Measurements from ENCODE around the gene CDH4. TPM values are rescaled to one million over a fixed set of nuclear protein-coding genes. Genes with fewer than 3 reads are reported as not detected.

CDH4 gene
- total and polyA plus RNA-seq, 9 of the 15 experiments (the other 6 are each of a cell fraction or from before 2014, with no cell fraction given) = 0.04 TPM; not detected in 8

DNA sequence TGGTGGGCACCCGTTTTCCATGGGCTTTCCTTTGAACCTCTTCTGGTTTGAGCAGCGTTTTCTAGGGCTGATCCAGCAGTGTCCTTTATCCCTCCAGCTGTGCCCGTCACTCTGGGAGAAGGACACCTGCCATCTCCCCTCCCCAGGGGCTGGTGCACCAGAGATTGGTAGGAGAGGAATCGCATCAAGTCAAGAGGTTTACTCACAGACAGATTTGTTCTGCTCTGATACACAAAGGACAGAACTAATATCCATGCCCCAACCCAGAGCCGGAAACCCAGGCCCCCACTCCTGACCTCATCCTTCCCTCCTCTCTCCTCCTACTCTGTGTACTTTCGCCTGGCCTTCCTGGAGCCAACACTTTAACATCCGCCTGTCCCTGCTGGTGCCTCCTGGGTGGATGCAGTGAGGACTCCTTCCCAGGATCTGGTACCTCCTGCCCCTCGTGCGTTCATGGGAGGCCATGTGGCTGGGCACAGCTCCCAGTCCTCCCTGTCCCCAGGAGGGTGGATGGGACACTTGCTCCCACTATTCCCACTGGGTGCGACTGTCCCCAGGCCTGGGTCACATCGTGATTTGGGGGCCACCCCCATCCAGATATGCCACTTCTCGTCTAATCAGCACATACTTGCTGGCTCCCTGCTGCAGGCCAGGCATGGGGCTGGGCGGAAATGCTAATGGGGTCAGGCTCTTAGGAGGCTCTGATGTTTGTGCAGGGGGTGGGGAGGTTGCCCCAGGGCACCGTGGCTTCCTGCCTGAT, 286.3 kb downstream of the CDH4 start:
- Histone ChIP-seq H3K27me3 (ENCODE audit: control insufficient read depth in 2 of 2, insufficient read depth in 2 of 2, low read length in 2 of 2) (peaks cover 24 to 76% of the 10 kb centered on the region in 2 experiments), H3K36me3 (ENCODE audit: control insufficient read depth, insufficient read depth, low read length) (no peaks in the 10 kb centered on the region), H3K4me1 (replicated peaks in 1 of 2; ENCODE audit: control insufficient read depth in 2 of 2, insufficient read depth in 2 of 2, low read length in 2 of 2) (peaks cover 0 to 5% of the 10 kb centered on the region in 2 experiments; a peak in 2 of 5 replicates), H3K79me2 (ENCODE audit: control insufficient read depth, insufficient read depth, low read length) (no peaks in the 10 kb centered on the region), H3K27ac (ENCODE audit: extremely low read depth, low read depth, low read length) (no peak overlapping the region), H2AFZ (ENCODE audit: low read depth, low read length) (no peak overlapping the region), H3K4me3 (no peak overlapping the region), H3K9ac (ENCODE audit: insufficient read depth in 1 of 2, low read depth in 2 of 2, low read length in 2 of 2) (no peak overlapping the region), H3K4me2 (ENCODE audit: insufficient read depth, low read length) (no peak overlapping the region), H3K9me3 (replicated peaks; ENCODE audit: control insufficient read depth, insufficient read depth, low read depth, low read length) (no peaks in the 10 kb centered on the region), H3K9me1 (ENCODE audit: control insufficient read depth, insufficient read depth, low read length) (no peaks in the 10 kb centered on the region), H4K20me1 (replicated peaks; ENCODE audit: control insufficient read depth, insufficient read depth, low read length) (no peaks in the 10 kb centered on the region)
- FAIRE-seq = no peak
- intact Hi-C loops (cut with micrococcal nuclease) = no loop called here
- ChIA-PET CTCF (ENCODE audit: low intra/inter-chr PET ratio) (no interaction called here), POLR2A (interaction anchor here (0.7 to 1.8 kb wide), 2 partner anchors 10 to 13 kb away, joined by 4 to 6 read pairs; no protein-coding TSS in a partner anchor)
- 6% methylated on average over 13 of the region's 14 CpGs for WGBS (ENCODE audit: insufficient coverage, low coverage, missing lambda C conversion rate)
- TF ChIP-seq MYC (IDR thresholded peaks at IDR 0.05; ENCODE audit: low read depth, low read length) (no peak), MYC (CRISPR knock-in tag; IDR thresholded peaks at IDR 0.05; ENCODE audit: borderline replicate concordance, low read depth) (no peak), BHLHE40 (IDR thresholded peaks at IDR 0.05; ENCODE audit: low read length) (no peak), EHMT2 (IDR thresholded peaks at IDR 0.05) (no peak), HOXB6 (CRISPR knock-in tag; IDR thresholded peaks at IDR 0.05; ENCODE audit: borderline replicate concordance) (no peak)
- no peak for ATAC-seq
- no TSS peak for BruUV-seq (replicated peaks)
- DNase-seq (ENCODE audit: extremely low read depth in 1 of 4, low spot score in 3 of 4) = no peak
- in situ Hi-C loops (cut with MboI) = no loop called here

DNA sequence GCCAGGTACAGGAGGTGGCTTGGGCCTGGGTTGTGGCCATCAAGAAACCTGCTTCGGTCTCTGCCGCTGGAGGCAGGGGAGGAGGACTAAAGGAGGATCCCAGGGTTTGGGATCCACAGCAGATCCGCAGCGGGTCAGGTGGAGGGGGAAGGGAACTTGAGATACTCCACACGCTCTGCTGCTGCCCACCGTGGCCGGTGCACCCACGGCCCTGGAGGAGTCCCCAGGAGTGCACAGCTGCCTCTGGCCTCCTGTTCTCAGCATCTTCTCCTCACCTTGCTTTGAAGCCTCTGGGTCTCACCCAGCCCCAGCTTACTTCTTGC, 286.8 kb downstream of the CDH4 start:
- Histone ChIP-seq H3K36me3 (ENCODE audit: control insufficient read depth, insufficient read depth, low read length) (no peaks in the 10 kb centered on the region), H3K9me1 (ENCODE audit: control insufficient read depth, insufficient read depth, low read length) (no peaks in the 10 kb centered on the region), H3K4me3 (no peak overlapping the region), H3K9me3 (replicated peaks; ENCODE audit: control insufficient read depth, insufficient read depth, low read depth, low read length) (no peaks in the 10 kb centered on the region), H3K4me2 (ENCODE audit: insufficient read depth, low read length) (no peak overlapping the region), H3K79me2 (ENCODE audit: control insufficient read depth, insufficient read depth, low read length) (no peaks in the 10 kb centered on the region), H3K27me3 (ENCODE audit: control insufficient read depth in 2 of 2, insufficient read depth in 2 of 2, low read length in 2 of 2) (peaks cover 22 to 76% of the 10 kb centered on the region in 2 experiments), H2AFZ (ENCODE audit: low read depth, low read length) (no peak overlapping the region), H3K4me1 (replicated peaks in 1 of 2; ENCODE audit: control insufficient read depth in 2 of 2, insufficient read depth in 2 of 2, low read length in 2 of 2) (peaks cover 0 to 4% of the 10 kb centered on the region in 2 experiments; a peak in 1 of 5 replicates), H4K20me1 (replicated peaks; ENCODE audit: control insufficient read depth, insufficient read depth, low read length) (no peaks in the 10 kb centered on the region), H3K9ac (ENCODE audit: insufficient read depth in 1 of 2, low read depth in 2 of 2, low read length in 2 of 2) (no peak overlapping the region), H3K27ac (ENCODE audit: extremely low read depth, low read depth, low read length) (no peak overlapping the region)
- ATAC-seq (no peak), DNase-seq (ENCODE audit: extremely low read depth in 1 of 4, low spot score in 3 of 4) (no peak), FAIRE-seq (no peak)
- in situ Hi-C loops (cut with MboI) = no loop called here
- 3% methylated on average over 6 of the region's 8 CpGs for WGBS (ENCODE audit: insufficient coverage, low coverage, missing lambda C conversion rate)
- no TSS peak for BruUV-seq (replicated peaks)
- ChIA-PET POLR2A (interaction anchor here (1.1 kb wide), 1 partner anchor 13 kb away, joined by 5 read pairs; no protein-coding TSS in a partner anchor), CTCF (ENCODE audit: low intra/inter-chr PET ratio) (no interaction called here)
- intact Hi-C loops (cut with micrococcal nuclease) = no loop called here
- TF ChIP-seq, protein P1, sequence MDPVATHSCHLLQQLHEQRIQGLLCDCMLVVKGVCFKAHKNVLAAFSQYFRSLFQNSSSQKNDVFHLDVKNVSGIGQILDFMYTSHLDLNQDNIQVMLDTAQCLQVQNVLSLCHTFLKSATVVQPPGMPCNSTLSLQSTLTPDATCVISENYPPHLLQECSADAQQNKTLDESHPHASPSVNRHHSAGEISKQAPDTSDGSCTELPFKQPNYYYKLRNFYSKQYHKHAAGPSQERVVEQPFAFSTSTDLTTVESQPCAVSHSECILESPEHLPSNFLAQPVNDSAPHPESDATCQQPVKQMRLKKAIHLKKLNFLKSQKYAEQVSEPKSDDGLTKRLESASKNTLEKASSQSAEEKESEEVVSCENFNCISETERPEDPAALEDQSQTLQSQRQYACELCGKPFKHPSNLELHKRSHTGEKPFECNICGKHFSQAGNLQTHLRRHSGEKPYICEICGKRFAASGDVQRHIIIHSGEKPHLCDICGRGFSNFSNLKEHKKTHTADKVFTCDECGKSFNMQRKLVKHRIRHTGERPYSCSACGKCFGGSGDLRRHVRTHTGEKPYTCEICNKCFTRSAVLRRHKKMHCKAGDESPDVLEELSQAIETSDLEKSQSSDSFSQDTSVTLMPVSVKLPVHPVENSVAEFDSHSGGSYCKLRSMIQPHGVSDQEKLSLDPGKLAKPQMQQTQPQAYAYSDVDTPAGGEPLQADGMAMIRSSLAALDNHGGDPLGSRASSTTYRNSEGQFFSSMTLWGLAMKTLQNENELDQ (CRISPR knock-in tag; IDR thresholded peaks at IDR 0.05; ENCODE audit: borderline replicate concordance) = no peak
- TF ChIP-seq PKNOX1 (IDR thresholded peaks at IDR 0.05) = no peak
- TF ChIP-seq, protein P2, sequence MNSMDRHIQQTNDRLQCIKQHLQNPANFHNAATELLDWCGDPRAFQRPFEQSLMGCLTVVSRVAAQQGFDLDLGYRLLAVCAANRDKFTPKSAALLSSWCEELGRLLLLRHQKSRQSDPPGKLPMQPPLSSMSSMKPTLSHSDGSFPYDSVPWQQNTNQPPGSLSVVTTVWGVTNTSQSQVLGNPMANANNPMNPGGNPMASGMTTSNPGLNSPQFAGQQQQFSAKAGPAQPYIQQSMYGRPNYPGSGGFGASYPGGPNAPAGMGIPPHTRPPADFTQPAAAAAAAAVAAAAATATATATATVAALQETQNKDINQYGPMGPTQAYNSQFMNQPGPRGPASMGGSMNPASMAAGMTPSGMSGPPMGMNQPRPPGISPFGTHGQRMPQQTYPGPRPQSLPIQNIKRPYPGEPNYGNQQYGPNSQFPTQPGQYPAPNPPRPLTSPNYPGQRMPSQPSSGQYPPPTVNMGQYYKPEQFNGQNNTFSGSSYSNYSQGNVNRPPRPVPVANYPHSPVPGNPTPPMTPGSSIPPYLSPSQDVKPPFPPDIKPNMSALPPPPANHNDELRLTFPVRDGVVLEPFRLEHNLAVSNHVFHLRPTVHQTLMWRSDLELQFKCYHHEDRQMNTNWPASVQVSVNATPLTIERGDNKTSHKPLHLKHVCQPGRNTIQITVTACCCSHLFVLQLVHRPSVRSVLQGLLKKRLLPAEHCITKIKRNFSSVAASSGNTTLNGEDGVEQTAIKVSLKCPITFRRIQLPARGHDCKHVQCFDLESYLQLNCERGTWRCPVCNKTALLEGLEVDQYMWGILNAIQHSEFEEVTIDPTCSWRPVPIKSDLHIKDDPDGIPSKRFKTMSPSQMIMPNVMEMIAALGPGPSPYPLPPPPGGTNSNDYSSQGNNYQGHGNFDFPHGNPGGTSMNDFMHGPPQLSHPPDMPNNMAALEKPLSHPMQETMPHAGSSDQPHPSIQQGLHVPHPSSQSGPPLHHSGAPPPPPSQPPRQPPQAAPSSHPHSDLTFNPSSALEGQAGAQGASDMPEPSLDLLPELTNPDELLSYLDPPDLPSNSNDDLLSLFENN (IDR thresholded peaks at IDR 0.05; ENCODE audit: low read depth in 2 of 2, low read length in 2 of 2) = no peak
